HG03108 (cell line): ENCODE results near the gene COX17.

ENCODE experiments used
- ATAC-seq: cut with Tn5 transposase; IDR thresholded peaks from one replicate; pipeline ENCODE4 v1.9.1; 2021; ENCODE audit warnings: moderate library complexity; ENCODE audit not compliant: unreplicated experiment

Gene COX17

GRCh38 chr3:119647171-119647570 is 30.0 kb downstream of the COX17 start:
- no peak for ATAC-seq

DNA sequence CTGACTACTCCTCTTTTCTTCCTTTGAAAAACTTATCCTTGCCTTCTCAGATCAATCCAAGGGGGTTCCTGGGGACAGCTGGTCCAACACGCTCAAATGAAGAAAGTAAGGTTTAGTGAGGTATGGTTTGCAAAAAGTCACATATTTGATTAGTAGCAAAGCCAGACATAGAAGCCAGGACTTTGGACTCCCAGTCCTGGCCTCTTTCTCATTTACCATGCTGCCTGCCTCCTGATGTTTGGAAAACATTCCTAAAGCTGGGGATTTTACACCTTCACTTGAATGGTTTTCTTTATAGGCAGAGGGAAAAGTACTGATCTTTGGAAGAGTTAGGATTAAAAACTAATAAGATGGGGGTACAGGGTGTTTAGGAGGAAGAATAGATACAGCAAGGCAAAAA is 31.4 kb downstream of the COX17 start:
- ATAC-seq: no peak

DNA sequence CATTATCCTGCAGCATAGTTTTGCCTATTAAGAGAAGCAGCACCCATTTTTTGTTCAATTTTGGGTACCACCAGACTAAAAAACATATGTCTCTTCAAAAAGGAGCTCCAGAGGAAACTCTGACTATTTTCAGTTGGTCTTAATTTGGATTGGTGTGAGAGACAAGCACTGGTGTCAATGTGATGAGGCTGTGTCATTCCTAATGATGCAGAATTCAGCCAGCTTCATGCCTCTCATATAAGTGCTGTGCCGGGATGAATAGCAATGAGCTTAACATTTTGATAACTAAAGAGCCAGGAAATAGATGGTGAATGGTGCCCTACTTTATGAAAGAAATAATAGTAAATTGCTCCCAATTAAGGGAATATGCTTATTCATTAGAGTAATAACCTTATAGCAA is 32.7 kb downstream of the COX17 start:
- ATAC-seq: no peak

GRCh38 chr3:119643528-119643927 is 33.7 kb downstream of the COX17 start:
- no peak for ATAC-seq

DNA sequence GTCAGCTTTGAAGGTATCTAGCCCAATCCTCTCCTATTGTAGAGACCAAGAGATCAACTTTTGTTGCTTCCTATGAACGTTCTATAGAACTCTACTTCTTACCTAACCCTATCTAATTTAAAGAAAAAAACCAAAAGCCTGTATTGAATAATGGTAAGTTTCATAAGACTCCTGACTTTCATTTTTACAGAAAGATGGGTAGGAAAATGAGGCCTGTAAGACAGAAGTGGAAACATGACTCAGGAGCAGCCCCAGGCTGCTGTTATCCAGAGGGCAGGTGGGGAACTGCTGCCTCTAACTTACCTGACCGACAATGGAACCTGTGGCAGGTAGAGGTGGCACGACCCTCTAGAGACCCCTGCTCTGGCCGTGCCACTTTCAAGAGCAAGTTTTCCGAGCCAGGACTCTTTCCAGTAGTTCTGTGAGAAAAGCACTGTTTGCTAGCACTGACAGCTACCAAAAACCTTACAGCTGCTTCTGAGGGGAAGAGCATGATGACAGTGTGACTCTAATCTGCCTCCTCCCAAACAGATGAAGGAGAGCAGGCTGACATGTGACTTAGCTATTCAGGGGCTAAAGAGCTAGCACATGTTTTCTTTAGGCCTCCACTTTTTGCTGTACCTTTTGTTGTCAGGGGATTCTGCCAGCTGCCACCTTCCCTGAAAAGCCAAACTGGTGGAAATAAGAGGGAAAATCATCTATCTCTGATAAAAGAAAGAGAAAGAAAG is 34.3 kb downstream of the COX17 start:
- ATAC-seq: no peak

- ATAC-seq: no peak
These were observed 35.8 kb downstream of the COX17 start for GRCh38 chr3:119641416-119641815.

DNA sequence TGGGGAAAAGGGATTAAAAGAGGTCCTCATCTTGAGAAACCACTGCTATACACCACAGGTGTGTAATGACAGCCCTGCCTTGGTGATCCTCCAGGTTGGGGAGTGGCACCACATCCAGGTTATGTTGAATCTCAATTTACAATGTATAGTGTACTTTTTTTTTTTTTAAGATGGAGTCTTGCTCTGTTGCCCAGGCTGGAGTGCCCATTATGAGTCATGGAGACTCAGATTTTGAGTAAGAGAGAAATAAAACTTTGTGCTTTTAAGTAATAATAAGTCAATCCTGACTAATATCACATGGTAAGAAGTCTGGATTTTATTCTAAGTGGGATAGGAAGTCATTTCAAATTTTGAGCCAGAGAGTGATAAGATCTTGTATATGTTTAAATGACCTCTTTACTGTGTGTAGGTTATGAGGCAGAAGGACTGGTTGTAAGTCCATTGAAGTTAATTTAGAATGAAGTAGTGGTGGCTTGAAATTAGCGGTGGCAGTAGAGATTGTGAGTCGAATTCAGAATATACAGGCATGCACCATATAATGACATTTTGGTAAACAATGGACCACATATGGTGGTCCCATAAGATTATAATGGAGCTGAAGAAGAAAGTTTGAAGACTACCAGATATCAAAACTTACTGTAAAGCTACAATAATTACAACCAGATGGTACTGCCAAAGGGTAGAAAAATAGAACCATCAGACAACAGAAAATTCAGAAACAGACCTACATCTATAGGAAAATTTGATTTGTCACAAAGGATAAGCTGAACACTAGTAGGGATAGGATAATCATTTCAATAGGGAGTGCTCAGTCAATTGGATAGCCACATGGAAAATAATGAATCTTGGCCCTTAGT is 37.5 kb downstream of the COX17 start:
- ATAC-seq: no peak

DNA sequence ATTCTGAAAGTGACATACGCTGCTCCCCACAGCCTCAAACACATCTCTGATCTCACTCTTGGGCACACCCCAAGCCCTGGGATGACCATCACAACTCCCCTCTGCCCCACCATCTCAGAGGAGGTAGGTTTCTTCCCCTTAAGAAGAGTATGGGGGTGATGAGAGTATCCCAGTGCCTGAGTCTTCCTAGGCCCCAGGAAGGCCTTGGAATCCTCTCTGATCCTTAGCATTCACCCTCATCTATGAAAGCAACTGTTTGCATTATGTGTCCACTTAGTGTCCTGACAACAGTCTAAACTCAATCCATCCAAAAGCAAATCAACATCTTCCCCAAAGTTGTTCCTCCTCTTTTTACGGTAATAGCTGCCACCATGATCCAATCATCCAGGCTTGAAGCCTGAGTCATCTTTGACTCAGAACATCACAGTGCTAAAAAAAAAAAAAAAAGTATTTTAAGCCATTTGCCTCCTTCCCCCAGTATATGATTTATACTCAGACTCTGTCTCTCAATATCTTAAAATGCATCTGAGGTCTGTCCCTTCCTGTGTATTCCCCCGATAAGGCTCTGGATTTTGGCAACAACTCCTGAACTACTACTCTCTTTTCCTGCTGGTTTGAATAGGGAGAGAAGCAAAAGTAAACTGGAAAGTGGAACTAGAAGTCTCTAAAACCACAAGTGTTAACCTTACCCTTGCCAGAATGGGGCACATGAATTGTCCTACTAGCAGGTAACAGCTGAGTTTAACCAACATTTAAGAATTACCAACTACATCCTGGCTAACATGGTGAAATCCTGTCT is 39.3 kb downstream of the COX17 start:
- peak; percentile 30 for ATAC-seq

GRCh38 chr3:119636891-119637611 is 40.2 kb downstream of the COX17 start:
- ATAC-seq: no peak

GRCh38 chr3:119636249-119636648 is 41.0 kb downstream of the COX17 start:
- no peak for ATAC-seq

DNA sequence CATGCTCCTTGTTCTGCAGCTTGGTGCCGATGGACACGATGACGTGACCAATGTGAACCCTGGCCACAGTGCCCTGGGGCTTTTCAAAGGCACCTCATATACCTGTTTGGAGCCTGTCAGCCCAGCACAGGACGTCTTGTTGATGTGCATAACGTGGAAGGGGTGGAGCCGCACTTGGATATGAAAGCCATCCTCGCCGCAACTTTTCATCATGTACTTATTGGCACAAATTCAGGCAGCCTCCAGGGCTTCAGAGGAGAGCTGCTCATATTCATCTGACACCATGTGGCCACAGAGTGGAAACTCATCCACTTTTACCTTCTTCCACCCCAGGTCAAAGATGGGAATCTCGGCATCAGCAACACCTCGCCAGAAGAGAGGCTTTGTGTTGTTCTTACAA is 41.5 kb downstream of the COX17 start:
- ATAC-seq: no peak

- no peak for ATAC-seq
These were observed 44.4 kb downstream of the COX17 start for GRCh38 chr3:119632829-119633228.

GRCh38 chr3:119632216-119632615 is 45.0 kb downstream of the COX17 start:
- ATAC-seq: no peak

GRCh38 chr3:119631516-119631915 is 45.7 kb downstream of the COX17 start:
- no peak for ATAC-seq

DNA sequence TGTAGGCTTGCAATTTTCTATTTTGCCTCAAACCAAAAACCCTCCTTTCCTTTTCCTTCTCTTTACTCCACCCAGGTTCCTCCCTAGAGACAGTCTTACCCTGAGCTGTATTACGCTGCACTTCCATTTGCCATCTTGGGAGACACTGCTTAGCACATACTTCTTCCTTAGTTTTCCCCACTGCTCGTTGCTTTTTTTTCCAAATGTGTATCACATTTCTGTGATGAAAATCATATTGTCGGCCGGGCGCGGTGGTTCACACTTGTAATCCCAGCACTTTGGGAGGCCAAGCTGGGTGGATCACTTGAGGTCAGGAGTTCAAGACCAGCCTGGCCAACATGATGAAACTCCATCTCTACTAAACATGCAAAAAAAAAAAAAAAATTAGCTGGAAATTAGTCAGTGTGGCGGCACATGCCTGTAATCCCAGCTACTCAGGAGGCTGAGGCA is 46.3 kb downstream of the COX17 start:
- ATAC-seq: no peak

DNA sequence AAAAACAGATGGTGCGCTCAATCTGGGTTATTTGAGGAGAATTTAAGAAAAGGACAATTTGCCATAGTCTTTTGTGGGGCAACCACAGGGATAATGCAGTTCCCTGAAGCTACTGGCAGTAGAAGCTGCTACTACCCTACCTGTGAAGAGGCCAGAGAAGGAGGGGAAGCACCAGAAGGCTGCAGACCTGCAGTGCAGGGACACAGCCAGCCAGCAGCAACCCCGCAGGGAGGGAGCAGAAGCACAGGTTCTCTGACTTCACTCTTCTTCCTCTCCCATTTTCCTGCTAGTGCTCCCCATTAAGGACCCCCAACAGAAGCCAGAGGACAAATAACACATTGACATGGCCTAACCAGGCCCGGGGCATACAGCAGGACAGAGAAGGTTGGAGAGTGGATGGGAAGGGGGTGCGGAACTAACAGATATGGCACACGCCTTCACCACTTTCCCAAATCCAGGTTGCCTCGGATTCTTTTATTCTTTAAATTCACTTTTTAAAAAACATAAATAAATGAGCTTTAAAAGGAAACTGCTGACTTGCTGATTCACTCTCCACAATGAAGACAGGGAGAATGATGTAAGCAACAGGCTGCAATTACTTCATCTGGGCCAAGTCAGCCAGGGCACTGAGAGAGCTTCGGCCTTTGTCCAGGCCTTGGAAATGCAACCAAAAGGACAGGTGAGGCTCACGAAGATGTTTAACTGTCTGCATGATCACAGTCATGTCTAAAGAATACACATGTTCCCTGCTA is 46.9 kb downstream of the COX17 start:
- no peak for ATAC-seq

GRCh38 chr3:119628816-119629445 is 48.3 kb downstream of the COX17 start:
- ATAC-seq: peak; percentile 23

DNA sequence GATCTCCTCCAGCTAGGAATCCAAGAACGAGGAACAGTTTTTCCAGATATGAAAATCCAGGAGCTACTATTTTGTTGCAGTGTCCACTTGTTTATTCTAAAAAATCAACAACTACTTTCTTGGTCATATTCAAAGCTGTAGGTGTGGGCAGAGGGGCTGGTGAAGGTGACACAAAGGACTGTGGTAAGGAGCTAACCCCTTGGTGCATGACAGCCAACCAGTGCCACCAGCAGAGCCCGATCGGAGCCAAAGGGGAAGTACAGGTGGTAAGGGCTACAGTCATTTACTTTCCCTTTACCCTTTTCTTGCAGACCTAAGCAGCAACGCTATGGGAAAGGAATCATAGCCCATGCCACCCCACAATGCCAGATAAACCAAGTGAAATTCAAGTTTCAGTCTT is 48.8 kb downstream of the COX17 start:
- peak; percentile 50 for ATAC-seq

GRCh38 chr3:119627461-119627860 is 49.7 kb downstream of the COX17 start:
- ATAC-seq: peak; percentile 44

GRCh38 chr3:119626196-119626595 is 51.0 kb downstream of the COX17 start:
- no peak for ATAC-seq
